Measurements from ENCODE around the gene USP4.

DNA sequence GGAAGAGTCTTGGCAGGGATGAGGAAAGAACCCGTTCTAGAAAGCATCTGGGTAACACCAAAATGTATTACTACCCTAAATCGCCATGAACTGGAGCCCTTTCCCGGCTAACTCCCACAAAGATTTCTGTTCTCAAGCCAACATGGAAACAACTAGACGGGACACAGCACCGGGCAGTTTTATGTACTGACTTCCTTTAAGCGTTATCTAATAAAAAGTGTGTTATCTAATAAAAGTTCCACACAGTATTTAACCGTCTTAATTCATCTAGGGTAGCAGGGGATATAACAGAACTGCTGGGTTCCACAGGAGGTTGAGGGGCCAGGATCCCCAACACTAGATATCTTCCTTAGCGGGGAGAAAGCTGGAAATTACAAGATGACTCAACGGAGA is 62.5 kb downstream of the USP4 start:
- TF ChIP-seq, protein P1, sequence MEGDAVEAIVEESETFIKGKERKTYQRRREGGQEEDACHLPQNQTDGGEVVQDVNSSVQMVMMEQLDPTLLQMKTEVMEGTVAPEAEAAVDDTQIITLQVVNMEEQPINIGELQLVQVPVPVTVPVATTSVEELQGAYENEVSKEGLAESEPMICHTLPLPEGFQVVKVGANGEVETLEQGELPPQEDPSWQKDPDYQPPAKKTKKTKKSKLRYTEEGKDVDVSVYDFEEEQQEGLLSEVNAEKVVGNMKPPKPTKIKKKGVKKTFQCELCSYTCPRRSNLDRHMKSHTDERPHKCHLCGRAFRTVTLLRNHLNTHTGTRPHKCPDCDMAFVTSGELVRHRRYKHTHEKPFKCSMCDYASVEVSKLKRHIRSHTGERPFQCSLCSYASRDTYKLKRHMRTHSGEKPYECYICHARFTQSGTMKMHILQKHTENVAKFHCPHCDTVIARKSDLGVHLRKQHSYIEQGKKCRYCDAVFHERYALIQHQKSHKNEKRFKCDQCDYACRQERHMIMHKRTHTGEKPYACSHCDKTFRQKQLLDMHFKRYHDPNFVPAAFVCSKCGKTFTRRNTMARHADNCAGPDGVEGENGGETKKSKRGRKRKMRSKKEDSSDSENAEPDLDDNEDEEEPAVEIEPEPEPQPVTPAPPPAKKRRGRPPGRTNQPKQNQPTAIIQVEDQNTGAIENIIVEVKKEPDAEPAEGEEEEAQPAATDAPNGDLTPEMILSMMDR (IDR thresholded peaks at IDR 0.05; ENCODE audit: low read length): no peak
- TF ChIP-seq EZH2 (IDR thresholded peaks at IDR 0.05; ENCODE audit: borderline replicate concordance, low read length): no peak
